HG03108 (cell line): ENCODE results near the gene PLA2G2C.

Experiments
- ATAC-seq: cut with Tn5 transposase; IDR thresholded peaks from one replicate; pipeline ENCODE4 v1.9.1; 2021; ENCODE audit warnings: moderate library complexity; ENCODE audit not compliant: unreplicated experiment

Gene PLA2G2C

GRCh38 chr1:20158358-20159070, 27.8 kb downstream of the PLA2G2C start:
- no peak for ATAC-seq

- ATAC-seq: no peak
Observed at GRCh38 chr1:20154301-20154831, 32.0 kb downstream of the PLA2G2C start.

- ATAC-seq: no peak
Observed at GRCh38 chr1:20153000-20153418, 33.3 kb downstream of the PLA2G2C start.

- ATAC-seq: no peak
Observed at GRCh38 chr1:20152599-20152930, 33.8 kb downstream of the PLA2G2C start.

GRCh38 chr1:20151906-20152598, 34.3 kb downstream of the PLA2G2C start:
- peak; percentile 70 for ATAC-seq

GRCh38 chr1:20150969-20151368, 35.3 kb downstream of the PLA2G2C start:
- ATAC-seq: no peak

GRCh38 chr1:20150326-20150705, 36.0 kb downstream of the PLA2G2C start:
- ATAC-seq: no peak

GRCh38 chr1:20149601-20150325, 36.6 kb downstream of the PLA2G2C start:
- ATAC-seq: no peak

GRCh38 chr1:20148571-20149500, 37.5 kb downstream of the PLA2G2C start:
- no peak for ATAC-seq

GRCh38 chr1:20147846-20148570, 38.3 kb downstream of the PLA2G2C start:
- no peak for ATAC-seq

GRCh38 chr1:20143734-20144565, 42.4 kb downstream of the PLA2G2C start:
- no peak for ATAC-seq

- no peak for ATAC-seq
Observed at GRCh38 chr1:20143318-20143717, 43.0 kb downstream of the PLA2G2C start.

- ATAC-seq: no peak
Observed at GRCh38 chr1:20142001-20142710, 44.2 kb downstream of the PLA2G2C start.

- ATAC-seq: no peak
Observed at GRCh38 chr1:20141466-20141865, 44.9 kb downstream of the PLA2G2C start.

- no peak for ATAC-seq
Observed at GRCh38 chr1:20141001-20141400, 45.3 kb downstream of the PLA2G2C start.

- no peak for ATAC-seq
Observed at GRCh38 chr1:20139776-20140612, 46.3 kb downstream of the PLA2G2C start.

- ATAC-seq: no peak
Observed at GRCh38 chr1:20138961-20139550, 47.3 kb downstream of the PLA2G2C start, which contains the start of gene PLA2G2F. TSS of gene PLA2G2F (plus strand) at chr1:20139323. CDS start at chr1:20139428, 105 bp downstream.
